Kidney epithelial cell (primary cell): ENCODE measurements around the gene MEOX2. TPM values are rescaled to one million over a fixed set of nuclear protein-coding genes. Genes with fewer than 3 reads are reported as not detected.

Experiments used
- DNase-seq: peaks from one replicate; pipeline ENCODE4 v3.0.0-alpha.2; 2010; ENCODE audit warnings: low read depth
- H3K27me3 ChIP-seq: 2 replicates; pipeline ENCODE4 v1.6.0; 2011; ENCODE audit warnings: low read length; ENCODE audit not compliant: control insufficient read depth, insufficient read depth
- H3K36me3 ChIP-seq: 2 replicates; pipeline ENCODE4 v1.5.1; 2011; ENCODE audit warnings: low read length; ENCODE audit not compliant: control insufficient read depth, insufficient read depth
- H3K4me3 ChIP-seq: 2 replicates; pipeline ENCODE4 v1.5.1; 2011; ENCODE audit warnings: low read depth, mild to moderate bottlenecking, control low read depth, low read length
- total RNA-seq: library from RNA; depleted of rRNA; stranded (reverse); fragments of >200 nt; gene quantifications from 2 replicates; pipeline ENCODE4 v1.2.3, GENCODE V29; 2015
- TF ChIP-seq, protein P1 (sequence below): IDR thresholded peaks from 2 replicates; pipeline ENCODE4 v1.5.1; 2011; ENCODE audit warnings: mild to moderate bottlenecking, moderate library complexity, low read length, control low read depth, inconsistent platforms; ENCODE audit not compliant: insufficient read depth, poor library complexity, severe bottlenecking

MEOX2 gene
- total RNA-seq, 1 donor from 2014 or later, result not detected

DNA sequence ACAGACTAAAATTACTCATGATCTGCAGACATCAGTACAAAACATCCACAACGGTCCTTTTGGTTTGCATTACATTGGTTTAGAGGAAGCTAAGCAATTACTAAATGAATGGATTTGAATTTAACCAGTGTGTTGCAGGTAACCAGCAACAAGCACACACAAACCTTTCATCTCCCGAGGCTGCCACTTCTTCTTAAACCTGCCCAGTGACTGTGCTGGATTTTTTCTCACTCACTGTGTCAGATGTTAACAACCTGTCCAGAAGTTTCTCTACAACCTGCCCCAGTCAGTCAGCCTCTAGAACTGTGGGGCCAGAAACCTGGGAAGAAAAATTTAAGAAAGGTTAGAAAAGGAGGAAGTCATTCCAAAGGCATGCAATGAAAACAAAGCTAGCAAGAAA, 2.4 kb upstream of the MEOX2 start:
- TF ChIP-seq, protein P1, sequence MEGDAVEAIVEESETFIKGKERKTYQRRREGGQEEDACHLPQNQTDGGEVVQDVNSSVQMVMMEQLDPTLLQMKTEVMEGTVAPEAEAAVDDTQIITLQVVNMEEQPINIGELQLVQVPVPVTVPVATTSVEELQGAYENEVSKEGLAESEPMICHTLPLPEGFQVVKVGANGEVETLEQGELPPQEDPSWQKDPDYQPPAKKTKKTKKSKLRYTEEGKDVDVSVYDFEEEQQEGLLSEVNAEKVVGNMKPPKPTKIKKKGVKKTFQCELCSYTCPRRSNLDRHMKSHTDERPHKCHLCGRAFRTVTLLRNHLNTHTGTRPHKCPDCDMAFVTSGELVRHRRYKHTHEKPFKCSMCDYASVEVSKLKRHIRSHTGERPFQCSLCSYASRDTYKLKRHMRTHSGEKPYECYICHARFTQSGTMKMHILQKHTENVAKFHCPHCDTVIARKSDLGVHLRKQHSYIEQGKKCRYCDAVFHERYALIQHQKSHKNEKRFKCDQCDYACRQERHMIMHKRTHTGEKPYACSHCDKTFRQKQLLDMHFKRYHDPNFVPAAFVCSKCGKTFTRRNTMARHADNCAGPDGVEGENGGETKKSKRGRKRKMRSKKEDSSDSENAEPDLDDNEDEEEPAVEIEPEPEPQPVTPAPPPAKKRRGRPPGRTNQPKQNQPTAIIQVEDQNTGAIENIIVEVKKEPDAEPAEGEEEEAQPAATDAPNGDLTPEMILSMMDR, result no peak
- Histone ChIP-seq H3K36me3 (no peaks in the 10 kb centered on the region), H3K27me3 (peaks cover 37% of the 10 kb centered on the region), H3K4me3 (no peak overlapping the region)
- no peak for DNase-seq

DNA sequence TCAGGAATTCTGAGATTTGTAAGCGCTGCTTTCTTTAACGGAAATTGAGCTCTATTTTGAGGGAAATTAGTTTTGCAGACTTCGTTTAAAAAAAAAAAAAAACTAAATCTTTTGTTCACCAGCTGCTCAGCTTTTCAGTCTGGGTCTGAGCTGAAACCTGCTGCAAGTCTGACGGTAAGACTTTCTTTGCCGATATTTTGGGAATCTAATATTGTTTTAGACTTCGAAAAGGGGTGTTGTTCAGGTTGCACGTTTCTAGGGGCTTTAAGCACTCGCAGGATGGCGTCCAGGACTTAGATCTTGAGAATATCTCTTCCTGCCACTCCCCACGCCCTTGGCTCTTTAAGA, 1.8 kb upstream of the MEOX2 start:
- no peak for DNase-seq
- TF ChIP-seq, protein P1, result no peak
- Histone ChIP-seq H3K36me3 (no peaks in the 10 kb centered on the region), H3K27me3 (peaks cover 37% of the 10 kb centered on the region), H3K4me3 (no peak overlapping the region)

DNA sequence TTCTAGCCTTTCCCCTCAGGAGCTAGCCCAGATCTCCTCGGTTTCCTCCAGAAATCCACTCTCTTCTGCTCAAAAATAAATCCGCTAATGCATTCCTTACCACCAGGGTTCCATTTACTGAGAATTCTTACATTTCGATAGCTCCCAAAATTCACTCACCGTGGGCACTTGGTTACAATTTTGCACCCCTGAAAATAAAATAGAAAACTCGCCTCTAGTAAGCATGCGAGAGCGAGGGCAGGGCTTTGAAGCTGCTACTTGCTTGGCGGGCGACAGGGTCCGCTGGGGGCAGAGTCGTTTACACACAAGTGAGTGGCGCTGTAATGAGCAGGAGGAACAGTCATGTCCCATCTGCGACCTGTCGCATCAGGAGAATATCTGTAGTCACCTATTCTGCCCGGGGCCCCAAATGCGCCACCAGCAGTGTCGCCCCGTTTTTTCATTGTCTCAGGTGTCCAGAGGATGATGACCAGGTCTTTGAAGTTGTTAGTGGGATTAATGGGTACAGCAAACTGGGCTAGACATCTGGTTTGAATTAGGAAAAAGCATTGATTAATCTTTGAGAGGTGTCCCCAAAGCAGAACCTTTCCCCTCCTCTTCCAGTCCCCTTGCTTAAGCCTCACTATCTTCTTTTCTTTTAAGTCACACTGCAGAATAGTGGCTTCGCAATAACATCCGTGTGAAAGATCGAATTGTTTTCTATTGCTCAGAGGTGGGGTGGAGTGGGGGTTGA, 1.2 kb upstream of the MEOX2 start:
- no peaks in the 10 kb centered on the region for H3K36me3 ChIP-seq
- no peak overlapping the region for H3K4me3 ChIP-seq
- H3K27me3 ChIP-seq, result peaks cover 37% of the 10 kb centered on the region
- TF ChIP-seq, protein P1, result no peak
- no peak for DNase-seq

DNA sequence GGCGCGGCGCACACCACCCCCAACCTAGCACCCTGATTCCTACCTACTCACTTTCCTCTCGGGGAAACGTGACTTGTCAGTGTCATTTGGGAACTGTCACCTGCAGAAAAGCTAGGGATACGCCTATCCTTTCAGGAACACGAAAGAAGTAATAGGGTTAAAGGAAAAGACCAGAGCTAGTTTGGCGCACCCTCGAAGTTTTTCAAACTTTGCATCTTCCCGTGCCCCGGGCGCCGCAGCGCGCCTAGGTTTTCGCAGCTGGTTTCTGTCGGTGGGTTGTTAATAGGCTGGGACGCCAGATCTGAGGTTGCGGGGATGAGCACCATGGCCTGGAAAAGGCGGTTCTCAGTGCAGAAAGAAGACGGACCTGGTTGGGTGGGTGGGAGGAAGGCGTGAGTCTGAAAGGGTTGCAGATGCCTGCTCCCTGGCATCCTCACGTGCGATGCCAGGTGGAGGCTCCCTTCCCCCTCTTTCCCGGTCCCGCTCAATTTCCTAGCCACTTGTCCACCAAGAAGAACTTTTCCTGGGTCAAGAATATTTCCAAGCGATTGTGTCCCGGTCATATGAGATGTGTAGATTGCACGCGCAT, 568 bp upstream of the MEOX2 start:
- TF ChIP-seq, protein P1, result no peak
- Histone ChIP-seq H3K4me3 (no peak overlapping the region), H3K36me3 (no peaks in the 10 kb centered on the region), H3K27me3 (peaks cover 37% of the 10 kb centered on the region)
- DNase-seq, result no peak

DNA sequence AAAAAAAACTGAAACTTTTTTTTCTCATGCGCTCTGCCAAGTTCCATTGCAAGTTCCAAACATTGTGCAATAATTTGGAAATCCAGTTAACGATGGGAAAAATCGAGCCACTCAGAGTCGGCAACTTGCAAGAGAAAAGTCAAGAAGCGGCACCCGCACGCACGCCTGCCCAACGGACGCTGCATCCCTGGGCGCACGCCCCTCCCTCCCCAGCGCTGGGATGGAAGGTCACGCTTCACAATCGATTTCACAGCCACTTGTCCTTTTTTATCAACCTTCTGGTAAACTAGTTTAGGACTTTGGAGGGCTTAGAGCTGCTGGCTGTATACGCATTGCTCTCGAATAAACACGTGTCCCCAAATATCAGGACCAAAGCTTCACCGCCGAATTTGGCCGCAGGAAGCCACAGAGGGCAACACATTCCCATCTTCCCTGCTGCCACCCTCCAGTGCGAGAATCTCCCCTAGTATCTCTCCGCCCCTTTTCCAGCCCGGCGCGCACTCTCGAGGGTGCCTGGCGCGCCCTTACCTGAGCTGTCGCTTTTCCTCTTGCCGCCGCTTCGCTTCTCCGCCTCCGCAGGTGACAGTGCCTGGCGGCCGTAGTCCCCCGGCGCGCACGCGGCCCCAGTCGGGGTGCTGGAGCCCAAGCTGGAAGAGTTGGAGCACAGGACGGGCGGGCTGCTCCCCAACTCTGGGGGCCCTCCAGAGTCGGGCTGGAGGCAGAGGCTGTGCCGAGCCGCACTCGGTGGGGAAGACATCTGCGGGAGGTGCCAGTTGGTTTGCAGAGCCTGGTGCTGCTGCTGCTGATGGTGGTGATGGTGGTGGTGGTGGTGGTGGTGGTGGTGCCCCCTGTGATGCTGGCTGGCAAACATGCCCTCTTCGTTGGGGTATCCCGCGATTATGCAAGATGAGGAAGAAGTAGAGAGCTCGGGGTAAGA, 857 bp downstream of the MEOX2 start:
- Histone ChIP-seq H3K27me3 (peaks cover 37% of the 10 kb centered on the region), H3K4me3 (peak overlapping the region; percentile 27), H3K36me3 (no peaks in the 10 kb centered on the region)
- no peak for DNase-seq
- TF ChIP-seq, protein P1, result no peak
